HL-60 (cell line): ENCODE data around the gene FAM174A.

Source experiments
- CTCF ChIP-seq: IDR thresholded peaks from one replicate; pipeline ENCODE4 v1.5.1; 2011; ENCODE audit warnings: low read length, control low read depth, inconsistent platforms; ENCODE audit not compliant: insufficient read depth
- POLR2AphosphoS5 ChIP-seq: IDR thresholded peaks from 2 replicates; pipeline ENCODE4 v1.6.1; 2012; ENCODE audit warnings: low read depth

GRCh38 chr5:100634937-100635534 lies 99.9 kb downstream of the FAM174A start:
- TF ChIP-seq POLR2AphosphoS5 (no peak), CTCF (no peak)
